ENCODE results near the gene CDH23.

Gene CDH23

DNA sequence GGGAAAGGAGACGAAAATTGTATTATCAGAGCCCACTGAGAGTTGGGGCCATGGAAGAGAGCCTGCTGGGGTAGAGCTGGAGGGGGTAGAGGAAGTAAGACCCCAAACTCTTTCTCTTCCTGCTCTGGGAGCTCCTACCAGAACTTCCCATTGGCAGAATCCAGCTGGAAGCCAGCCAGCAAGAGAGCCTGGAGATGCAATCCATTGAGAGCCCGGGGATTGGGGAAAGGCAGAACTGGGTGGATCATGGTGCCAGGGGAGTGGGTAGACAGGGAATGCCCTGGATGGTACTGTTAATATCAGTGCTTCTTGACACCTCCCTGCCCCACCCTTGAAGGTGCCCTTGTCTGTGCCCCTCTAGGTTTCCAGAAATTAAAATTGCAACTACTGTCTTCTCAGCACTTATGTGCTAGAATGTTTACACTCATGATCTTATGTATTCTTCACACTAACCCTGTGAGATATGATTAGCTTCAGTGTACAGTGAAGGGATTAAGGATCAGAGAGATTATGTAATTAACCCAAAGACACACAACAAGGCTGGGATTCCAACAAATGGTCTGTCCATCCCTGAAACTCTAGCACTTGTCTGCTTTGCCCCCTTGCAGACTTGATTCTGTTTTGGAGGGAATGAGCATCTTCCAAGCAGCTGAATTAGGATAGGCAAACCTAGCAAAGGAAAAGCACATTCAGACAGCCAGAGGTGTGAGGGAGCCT, 168.7 kb downstream of the CDH23 start:
- Histone ChIP-seq H3K4me1 (ENCODE audit: low read length) (no peaks in the 10 kb centered on the region), H3K9me2 (replicated peaks; ENCODE audit: insufficient read depth, low read length) (no peaks in the 10 kb centered on the region), H3K9ac (ENCODE audit: low read length) (no peak overlapping the region), H2AFZ (ENCODE audit: low read length) (no peak overlapping the region), H3K4me3 (ENCODE audit: low read length) (no peak overlapping the region), H4K20me1 (ENCODE audit: insufficient read depth, low read length) (no peaks in the 10 kb centered on the region), H3K36me3 (replicated peaks; ENCODE audit: insufficient read depth, low read length) (no peaks in the 10 kb centered on the region), H3K27me3 (replicated peaks; ENCODE audit: insufficient read depth, low read length) (peaks cover 64% of the 10 kb centered on the region), H3F3A (ENCODE audit: insufficient read depth, low read length) (no peaks in the 10 kb centered on the region), H3K79me2 (ENCODE audit: low read length) (no peaks in the 10 kb centered on the region), H3K9me3 (replicated peaks; ENCODE audit: insufficient read depth, low read length) (no peaks in the 10 kb centered on the region), H3K27ac (ENCODE audit: low read length) (no peak overlapping the region), H3K4me2 (ENCODE audit: low read depth, low read length) (no peak overlapping the region)
- no peak for TF ChIP-seq EZH2 (optimal IDR thresholded peaks at IDR 0.05; ENCODE audit: low read depth, low read length)
- no peak for TF ChIP-seq EZH2phosphoT487 (IDR thresholded peaks at IDR 0.05; ENCODE audit: low read length)
- TF ChIP-seq, protein P1, sequence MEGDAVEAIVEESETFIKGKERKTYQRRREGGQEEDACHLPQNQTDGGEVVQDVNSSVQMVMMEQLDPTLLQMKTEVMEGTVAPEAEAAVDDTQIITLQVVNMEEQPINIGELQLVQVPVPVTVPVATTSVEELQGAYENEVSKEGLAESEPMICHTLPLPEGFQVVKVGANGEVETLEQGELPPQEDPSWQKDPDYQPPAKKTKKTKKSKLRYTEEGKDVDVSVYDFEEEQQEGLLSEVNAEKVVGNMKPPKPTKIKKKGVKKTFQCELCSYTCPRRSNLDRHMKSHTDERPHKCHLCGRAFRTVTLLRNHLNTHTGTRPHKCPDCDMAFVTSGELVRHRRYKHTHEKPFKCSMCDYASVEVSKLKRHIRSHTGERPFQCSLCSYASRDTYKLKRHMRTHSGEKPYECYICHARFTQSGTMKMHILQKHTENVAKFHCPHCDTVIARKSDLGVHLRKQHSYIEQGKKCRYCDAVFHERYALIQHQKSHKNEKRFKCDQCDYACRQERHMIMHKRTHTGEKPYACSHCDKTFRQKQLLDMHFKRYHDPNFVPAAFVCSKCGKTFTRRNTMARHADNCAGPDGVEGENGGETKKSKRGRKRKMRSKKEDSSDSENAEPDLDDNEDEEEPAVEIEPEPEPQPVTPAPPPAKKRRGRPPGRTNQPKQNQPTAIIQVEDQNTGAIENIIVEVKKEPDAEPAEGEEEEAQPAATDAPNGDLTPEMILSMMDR (IDR thresholded peaks at IDR 0.05; ENCODE audit: low read length) = no peak
- DNase-seq = no peak

DNA sequence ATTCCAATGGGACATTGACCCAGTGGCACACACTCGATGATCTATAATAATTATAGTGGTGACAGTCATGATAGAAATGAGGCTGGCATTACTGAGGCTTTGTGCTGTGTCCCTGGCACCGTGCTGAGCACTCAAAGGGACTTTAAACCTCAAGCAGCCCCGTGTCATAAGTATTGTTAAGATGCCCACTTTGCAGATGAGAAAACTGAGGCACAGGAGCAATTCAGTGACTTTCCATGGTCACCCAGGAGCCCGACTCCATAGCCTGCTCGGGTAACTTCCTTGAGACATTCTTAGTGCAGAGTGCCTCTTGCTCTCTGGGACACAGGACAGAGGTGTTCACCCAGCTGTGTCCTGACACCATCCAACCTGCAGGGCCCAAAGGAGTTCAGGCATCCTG, 170.3 kb downstream of the CDH23 start:
- H3K79me2 ChIP-seq (ENCODE audit: low read length) = no peaks in the 10 kb centered on the region
- no peaks in the 10 kb centered on the region for H3K36me3 ChIP-seq (replicated peaks; ENCODE audit: insufficient read depth, low read length)
- H3K4me3 ChIP-seq (ENCODE audit: low read length) = no peak overlapping the region
- H2AFZ ChIP-seq (ENCODE audit: low read length) = no peak overlapping the region
- H3K4me2 ChIP-seq (ENCODE audit: low read depth, low read length) = no peak overlapping the region
- H4K20me1 ChIP-seq (ENCODE audit: insufficient read depth, low read length) = no peaks in the 10 kb centered on the region
- TF ChIP-seq EZH2 (optimal IDR thresholded peaks at IDR 0.05; ENCODE audit: low read depth, low read length) = no peak
- no peaks in the 10 kb centered on the region for H3K4me1 ChIP-seq (ENCODE audit: low read length)
- no peaks in the 10 kb centered on the region for H3K9me3 ChIP-seq (replicated peaks; ENCODE audit: insufficient read depth, low read length)
- no peaks in the 10 kb centered on the region for H3F3A ChIP-seq (ENCODE audit: insufficient read depth, low read length)
- H3K9me2 ChIP-seq (replicated peaks; ENCODE audit: insufficient read depth, low read length) = no peaks in the 10 kb centered on the region
- H3K27me3 ChIP-seq (replicated peaks; ENCODE audit: insufficient read depth, low read length) = peaks cover 61% of the 10 kb centered on the region
- H3K9ac ChIP-seq (ENCODE audit: low read length) = no peak overlapping the region
- no peak overlapping the region for H3K27ac ChIP-seq (ENCODE audit: low read length)
- no peak for DNase-seq

DNA sequence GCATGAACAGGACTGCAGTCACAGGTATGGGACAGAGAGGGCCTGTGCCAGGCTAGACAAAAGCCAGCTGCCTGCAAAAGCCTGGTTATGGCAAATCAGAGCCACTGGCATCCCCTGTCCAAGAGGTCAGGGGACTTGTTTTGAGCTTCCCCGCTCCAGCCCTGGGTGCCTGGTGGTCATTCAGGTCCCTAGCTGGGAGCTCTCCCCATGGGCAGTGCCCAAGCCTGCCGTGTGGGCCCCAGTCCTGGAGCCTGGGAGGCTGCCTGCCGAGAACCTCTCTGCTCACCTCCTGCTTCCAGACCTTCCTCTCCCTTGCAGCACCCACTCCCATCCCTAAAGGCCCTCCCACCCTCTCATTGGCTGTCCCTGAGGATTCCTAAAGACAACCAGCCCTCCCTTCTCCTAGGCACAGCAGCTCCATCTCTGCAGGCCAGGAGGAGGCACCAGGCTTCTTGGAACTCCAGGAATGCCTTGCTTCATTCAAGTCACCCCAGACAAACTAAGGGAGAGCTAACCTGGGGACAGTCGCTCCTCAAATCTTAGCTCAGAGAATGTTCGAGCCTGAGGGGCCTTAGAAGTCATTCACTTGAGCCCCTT, 172.3 kb downstream of the CDH23 start:
- Histone ChIP-seq H3K9me3 (replicated peaks; ENCODE audit: insufficient read depth, low read length) (no peaks in the 10 kb centered on the region), H4K20me1 (ENCODE audit: insufficient read depth, low read length) (no peaks in the 10 kb centered on the region), H3K27ac (ENCODE audit: low read length) (no peak overlapping the region), H2AFZ (ENCODE audit: low read length) (no peak overlapping the region), H3K27me3 (replicated peaks; ENCODE audit: insufficient read depth, low read length) (peaks cover 67% of the 10 kb centered on the region), H3K4me3 (ENCODE audit: low read length) (no peak overlapping the region), H3K9ac (ENCODE audit: low read length) (no peak overlapping the region), H3K79me2 (ENCODE audit: low read length) (no peaks in the 10 kb centered on the region), H3F3A (ENCODE audit: insufficient read depth, low read length) (no peaks in the 10 kb centered on the region), H3K9me2 (replicated peaks; ENCODE audit: insufficient read depth, low read length) (no peaks in the 10 kb centered on the region), H3K36me3 (replicated peaks; ENCODE audit: insufficient read depth, low read length) (no peaks in the 10 kb centered on the region), H3K4me1 (ENCODE audit: low read length) (no peaks in the 10 kb centered on the region), H3K4me2 (ENCODE audit: low read depth, low read length) (no peak overlapping the region)
- no peak for TF ChIP-seq EZH2phosphoT487 (IDR thresholded peaks at IDR 0.05; ENCODE audit: low read length)
- TF ChIP-seq, protein P1 (IDR thresholded peaks at IDR 0.05; ENCODE audit: low read length) = no peak
- no peak for TF ChIP-seq EZH2 (optimal IDR thresholded peaks at IDR 0.05; ENCODE audit: low read depth, low read length)
- no peak for DNase-seq

Measured in MM.1S (cell line).